ENCODE measurements around the gene LRRC8C.
A peak's percentile ranks its signal among the peaks of the same experiment; 100 is the strongest.

LRRC8C gene

DNA sequence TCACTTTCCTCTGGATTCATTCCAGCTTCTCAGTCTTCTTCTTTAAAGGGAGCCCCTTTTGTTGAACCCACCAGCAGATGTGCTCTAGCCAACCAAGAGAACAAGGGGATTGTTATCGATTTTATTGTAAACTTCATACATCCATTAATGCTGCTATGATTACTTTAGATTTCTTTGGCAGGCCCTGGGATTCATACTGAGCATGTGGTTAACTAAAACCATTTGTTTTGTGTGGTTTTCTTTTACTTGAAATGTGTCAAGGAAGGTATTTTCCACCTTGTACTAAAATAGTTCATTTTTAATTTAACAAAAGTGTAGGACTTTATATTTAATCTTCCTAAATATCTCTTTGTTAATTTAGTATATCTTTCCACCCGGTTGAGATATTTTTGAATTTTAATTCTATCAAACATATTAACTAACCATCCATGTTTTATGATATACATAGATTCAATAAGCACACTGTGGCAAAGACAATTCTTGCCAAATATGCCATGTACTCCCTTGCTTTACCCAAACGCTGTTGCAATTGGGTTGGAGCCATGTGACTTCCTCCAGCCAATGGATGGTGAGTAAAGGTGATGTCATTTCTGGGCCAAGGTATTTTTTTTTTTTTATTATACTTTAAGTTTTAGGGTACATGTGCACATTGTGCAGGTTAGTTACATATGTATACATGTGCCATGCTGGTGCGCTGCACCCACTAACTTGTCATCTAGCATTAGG lies 113.7 kb downstream of the LRRC8C start:
- no peak overlapping the region for H3K4me3 ChIP-seq (ENCODE audit: low read depth, low read length)
- no peak overlapping the region for H3K27ac ChIP-seq
- TF ChIP-seq, protein P1, sequence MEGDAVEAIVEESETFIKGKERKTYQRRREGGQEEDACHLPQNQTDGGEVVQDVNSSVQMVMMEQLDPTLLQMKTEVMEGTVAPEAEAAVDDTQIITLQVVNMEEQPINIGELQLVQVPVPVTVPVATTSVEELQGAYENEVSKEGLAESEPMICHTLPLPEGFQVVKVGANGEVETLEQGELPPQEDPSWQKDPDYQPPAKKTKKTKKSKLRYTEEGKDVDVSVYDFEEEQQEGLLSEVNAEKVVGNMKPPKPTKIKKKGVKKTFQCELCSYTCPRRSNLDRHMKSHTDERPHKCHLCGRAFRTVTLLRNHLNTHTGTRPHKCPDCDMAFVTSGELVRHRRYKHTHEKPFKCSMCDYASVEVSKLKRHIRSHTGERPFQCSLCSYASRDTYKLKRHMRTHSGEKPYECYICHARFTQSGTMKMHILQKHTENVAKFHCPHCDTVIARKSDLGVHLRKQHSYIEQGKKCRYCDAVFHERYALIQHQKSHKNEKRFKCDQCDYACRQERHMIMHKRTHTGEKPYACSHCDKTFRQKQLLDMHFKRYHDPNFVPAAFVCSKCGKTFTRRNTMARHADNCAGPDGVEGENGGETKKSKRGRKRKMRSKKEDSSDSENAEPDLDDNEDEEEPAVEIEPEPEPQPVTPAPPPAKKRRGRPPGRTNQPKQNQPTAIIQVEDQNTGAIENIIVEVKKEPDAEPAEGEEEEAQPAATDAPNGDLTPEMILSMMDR (IDR thresholded peaks at IDR 0.05; ENCODE audit: low read depth, low read length, missing control alignments) = no peak
- H3K27me3 ChIP-seq (replicated peaks) = no peaks in the 10 kb centered on the region
- in situ Hi-C loops (cut with HindIII; ENCODE audit: low pct_ligation_motif_present, low sequenced_read_pairs) = no loop called here
- DNase-seq = no peak
- no peaks in the 10 kb centered on the region for H3K36me3 ChIP-seq (replicated peaks)

DNA sequence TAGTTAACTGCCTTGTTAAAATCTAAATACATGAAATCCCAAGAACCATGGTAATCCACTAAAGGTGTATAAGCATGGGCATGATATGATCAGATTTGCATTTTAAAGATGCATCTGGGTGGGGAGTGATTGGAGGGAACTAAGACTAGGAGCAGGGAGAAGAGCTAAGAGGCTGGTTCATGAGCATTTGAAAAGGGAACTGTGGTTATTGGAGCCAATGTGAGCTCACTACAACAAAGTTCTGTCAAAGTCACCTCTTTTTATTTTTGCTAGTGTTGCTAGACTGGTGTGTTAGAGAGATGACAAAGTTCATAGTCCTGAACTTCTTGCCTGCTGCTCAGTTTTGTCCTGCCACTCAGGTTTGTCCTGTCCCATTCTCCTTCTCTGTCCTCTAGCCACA lies 120.8 kb downstream of the LRRC8C start:
- Histone ChIP-seq H3K27me3 (replicated peaks) (no peaks in the 10 kb centered on the region), H3K27ac (no peak overlapping the region), H3K36me3 (replicated peaks) (no peaks in the 10 kb centered on the region), H3K4me3 (ENCODE audit: low read depth, low read length) (no peak overlapping the region)
- TF ChIP-seq, protein P1 (IDR thresholded peaks at IDR 0.05; ENCODE audit: low read depth, low read length, missing control alignments) = no peak
- in situ Hi-C loops (cut with HindIII; ENCODE audit: low pct_ligation_motif_present, low sequenced_read_pairs) = no loop called here
- DNase-seq = no peak

DNA sequence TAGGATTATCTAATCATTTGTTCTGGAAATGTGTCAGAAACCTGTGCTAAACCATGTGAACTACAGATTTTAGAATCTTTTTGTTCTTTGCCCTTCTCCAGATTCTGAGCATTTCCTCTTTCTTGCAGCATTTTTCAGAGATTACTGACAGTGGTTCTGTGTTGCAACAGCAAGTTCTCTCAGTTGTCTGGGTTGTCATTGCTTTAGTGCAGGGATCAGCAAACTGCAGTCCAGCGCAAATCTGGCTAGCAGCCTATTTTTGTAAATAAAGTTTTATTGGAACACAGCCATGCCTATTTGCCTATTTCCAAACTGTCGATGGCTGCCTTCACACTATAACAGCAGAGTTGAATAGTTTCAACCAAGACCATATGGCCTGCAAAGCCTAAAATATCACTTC lies 121.6 kb downstream of the LRRC8C start:
- TF ChIP-seq, protein P1 (IDR thresholded peaks at IDR 0.05; ENCODE audit: low read depth, low read length, missing control alignments) = no peak
- DNase-seq = peak; percentile 9

DNA sequence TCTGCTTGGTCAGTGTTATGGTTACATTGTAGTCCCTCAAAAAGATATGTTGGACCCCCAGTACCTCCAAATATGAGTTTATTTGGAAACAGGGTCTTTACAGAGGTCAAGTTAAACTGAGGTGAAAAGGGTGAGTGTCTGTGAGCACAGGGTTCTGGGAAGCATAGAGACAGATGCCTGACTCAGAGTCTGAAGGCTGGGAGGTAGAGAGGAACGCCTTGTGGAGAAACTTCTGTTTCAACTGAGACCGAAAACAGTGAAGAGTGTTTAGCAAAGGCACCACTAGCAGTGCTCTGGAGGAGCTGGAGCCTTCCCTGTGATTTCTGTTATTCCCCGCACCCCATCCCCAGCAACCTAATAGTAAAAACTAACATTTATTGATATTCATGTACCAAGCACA lies 122.7 kb downstream of the LRRC8C start:
- DNase-seq = no peak
- in situ Hi-C loops (cut with HindIII; ENCODE audit: low pct_ligation_motif_present, low sequenced_read_pairs) = no loop called here
- H3K36me3 ChIP-seq (replicated peaks) = no peaks in the 10 kb centered on the region
- TF ChIP-seq, protein P1 (IDR thresholded peaks at IDR 0.05; ENCODE audit: low read depth, low read length, missing control alignments) = no peak
- no peaks in the 10 kb centered on the region for H3K27me3 ChIP-seq (replicated peaks)
- no peak overlapping the region for H3K4me3 ChIP-seq (ENCODE audit: low read depth, low read length)
- H3K27ac ChIP-seq = no peak overlapping the region

More for the DNA sequence above, 121.6 kb downstream of the LRRC8C start:
- Histone ChIP-seq H3K36me3 (replicated peaks) (no peaks in the 10 kb centered on the region), H3K27me3 (replicated peaks) (no peaks in the 10 kb centered on the region), H3K27ac (no peak overlapping the region), H3K4me3 (ENCODE audit: low read depth, low read length) (no peak overlapping the region)
- in situ Hi-C loops (cut with HindIII; ENCODE audit: low pct_ligation_motif_present, low sequenced_read_pairs) = no loop called here

DNA sequence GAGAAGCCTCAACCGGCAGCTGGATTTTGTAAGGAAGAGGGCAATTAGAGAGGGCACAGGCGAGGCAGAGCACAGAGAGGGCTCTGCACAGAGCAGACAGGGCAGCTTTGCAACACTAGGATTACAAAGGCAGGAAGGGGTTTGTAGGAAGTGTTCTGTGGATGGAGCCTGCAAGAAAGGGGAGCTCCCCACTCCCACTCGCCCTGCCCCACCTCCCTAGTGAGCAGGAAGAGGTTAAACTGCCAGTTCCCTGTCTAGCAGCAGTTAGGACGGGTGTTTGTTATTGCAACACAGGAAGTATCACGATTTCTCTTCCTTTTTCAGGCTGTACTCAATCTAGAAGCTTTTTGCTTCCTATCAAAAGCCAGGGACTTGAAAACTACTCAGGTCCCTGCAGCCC lies 124.6 kb downstream of the LRRC8C start:
- Histone ChIP-seq H3K36me3 (replicated peaks) (no peaks in the 10 kb centered on the region), H3K4me3 (ENCODE audit: low read depth, low read length) (no peak overlapping the region), H3K27ac (no peak overlapping the region), H3K27me3 (replicated peaks) (no peaks in the 10 kb centered on the region)
- in situ Hi-C loops (cut with HindIII; ENCODE audit: low pct_ligation_motif_present, low sequenced_read_pairs) = no loop called here
- TF ChIP-seq, protein P1 (IDR thresholded peaks at IDR 0.05; ENCODE audit: low read depth, low read length, missing control alignments) = no peak
- no peak for DNase-seq

DNA sequence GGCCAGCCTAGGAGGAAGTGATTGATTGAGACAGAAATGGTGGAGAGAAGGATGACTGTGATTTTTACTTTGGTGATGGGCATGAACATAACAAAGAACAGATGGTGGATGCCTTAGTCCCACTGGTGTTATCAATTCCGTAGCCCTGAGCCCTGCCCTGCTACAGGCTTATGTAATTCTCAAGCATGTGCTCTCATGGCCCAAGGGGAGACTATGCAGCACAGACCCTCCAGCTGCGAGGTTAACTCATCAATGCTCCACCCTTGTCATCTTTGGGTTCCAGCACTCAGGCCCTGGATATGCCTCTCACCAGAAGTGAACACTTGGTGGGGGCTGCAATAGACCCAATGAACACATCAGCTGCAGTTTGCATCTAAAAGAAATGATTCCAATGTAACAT lies 125.2 kb downstream of the LRRC8C start:
- no peak overlapping the region for H3K27ac ChIP-seq
- TF ChIP-seq, protein P1 (IDR thresholded peaks at IDR 0.05; ENCODE audit: low read depth, low read length, missing control alignments) = no peak
- in situ Hi-C loops (cut with HindIII; ENCODE audit: low pct_ligation_motif_present, low sequenced_read_pairs) = no loop called here
- no peaks in the 10 kb centered on the region for H3K27me3 ChIP-seq (replicated peaks)
- no peak overlapping the region for H3K4me3 ChIP-seq (ENCODE audit: low read depth, low read length)
- DNase-seq = no peak
- H3K36me3 ChIP-seq (replicated peaks) = no peaks in the 10 kb centered on the region
